Bronchial epithelial cell (primary cell): Measurements from ENCODE around the gene SRGAP2. TPM values are rescaled to one million over a fixed set of nuclear protein-coding genes. Genes with fewer than 3 reads are reported as not detected.
"Not testable (repeated sequence)": the region's sequence is repeated elsewhere in the genome, so short reads cannot be mapped to it uniquely, and the experiment has no call there.

Source experiments
- DNase-seq: peaks from one replicate; pipeline ENCODE4 v3.0.0-alpha.2; 2010; ENCODE audit warnings: low read depth
- FAIRE-seq: peaks from 2 replicates; lab custom pipeline; 2011; peaks lifted over from hg19 to GRCh38; lab: Jason Lieb, UNC
- H3K27me3 ChIP-seq: 2 replicates; pipeline ENCODE4 v1.5.1; 2011; ENCODE audit warnings: low read length; ENCODE audit not compliant: control insufficient read depth, insufficient read depth
- H3K36me3 ChIP-seq: 2 replicates; pipeline ENCODE4 v1.5.1; 2011; ENCODE audit warnings: low read length; ENCODE audit not compliant: control insufficient read depth, insufficient read depth
- H3K4me3 ChIP-seq: 2 replicates; pipeline ENCODE4 v1.5.1; 2011; ENCODE audit warnings: mild to moderate bottlenecking, low read depth, low read length, control low read depth
- total RNA-seq: library from RNA; depleted of rRNA; stranded (reverse); fragments of >200 nt; gene quantifications from 2 replicates; pipeline ENCODE4 v1.2.1, GENCODE V29; 2014

Gene SRGAP2
- total RNA-seq, 1 donor from 2014 or later, result 9.2 TPM

DNA sequence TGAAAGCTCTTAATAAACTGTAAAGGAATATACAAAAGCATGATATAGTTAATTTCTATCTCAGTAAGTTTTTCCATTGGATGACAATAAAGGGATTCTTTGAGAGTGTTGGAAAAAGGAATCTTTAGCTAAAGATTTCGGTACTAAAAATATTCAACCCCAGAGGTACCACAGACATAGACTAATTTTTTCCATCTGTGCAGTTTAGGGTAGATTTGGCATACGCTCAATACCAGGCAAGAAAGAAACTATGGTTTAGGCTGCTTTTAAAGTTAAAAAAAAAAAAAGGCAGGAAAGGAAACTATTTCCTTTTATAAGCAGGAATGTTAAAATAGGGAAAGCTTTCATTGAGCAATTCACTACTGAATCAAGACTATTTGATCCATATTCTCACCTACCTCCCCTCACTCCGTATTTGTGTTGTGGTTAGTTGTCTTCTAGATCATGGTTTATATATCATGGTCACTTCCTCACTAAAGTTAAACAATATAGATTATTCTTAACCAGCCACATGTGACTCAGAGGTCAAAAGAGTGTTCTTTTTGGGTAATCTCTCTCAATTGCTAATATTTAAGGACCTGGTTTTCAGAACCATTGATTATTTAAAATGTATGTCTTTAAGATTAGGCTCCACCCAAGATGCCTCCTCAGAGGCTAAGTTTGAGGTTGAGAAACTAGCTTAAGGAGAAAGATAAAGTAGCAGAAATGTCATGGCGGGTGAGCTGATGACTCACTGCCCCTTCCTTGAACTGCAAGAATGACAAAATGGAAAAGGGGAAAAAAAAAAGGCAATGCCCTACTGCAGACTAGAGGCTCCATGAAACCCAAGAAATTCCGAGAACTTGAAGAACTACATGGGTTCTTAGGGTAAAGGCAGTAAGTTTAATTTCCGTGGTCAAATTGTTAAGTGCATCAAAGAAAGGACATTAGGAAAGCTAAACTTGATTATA is 20.7 kb upstream of the SRGAP2 start:
- not testable (repeated sequence) for FAIRE-seq, H3K36me3 ChIP-seq, H3K27me3 ChIP-seq, H3K4me3 ChIP-seq
- DNase-seq, result peak; percentile 22

GRCh38 chr1:206183788-206184187 is 19.6 kb upstream of the SRGAP2 start:
- not testable (repeated sequence) for FAIRE-seq

GRCh38 chr1:206185778-206186177 is 17.6 kb upstream of the SRGAP2 start:
- DNase-seq, H3K4me3 ChIP-seq, H3K36me3 ChIP-seq, H3K27me3 ChIP-seq, FAIRE-seq: not testable (repeated sequence)

More at GRCh38 chr1:206183788-206184187, 19.6 kb upstream of the SRGAP2 start:
- not testable (repeated sequence) for H3K27me3 ChIP-seq, H3K36me3 ChIP-seq, H3K4me3 ChIP-seq
- DNase-seq, result peak; percentile 28

GRCh38 chr1:206186826-206187225 is 16.5 kb upstream of the SRGAP2 start:
- H3K36me3 ChIP-seq, DNase-seq, FAIRE-seq, H3K27me3 ChIP-seq, H3K4me3 ChIP-seq: not testable (repeated sequence)

DNA sequence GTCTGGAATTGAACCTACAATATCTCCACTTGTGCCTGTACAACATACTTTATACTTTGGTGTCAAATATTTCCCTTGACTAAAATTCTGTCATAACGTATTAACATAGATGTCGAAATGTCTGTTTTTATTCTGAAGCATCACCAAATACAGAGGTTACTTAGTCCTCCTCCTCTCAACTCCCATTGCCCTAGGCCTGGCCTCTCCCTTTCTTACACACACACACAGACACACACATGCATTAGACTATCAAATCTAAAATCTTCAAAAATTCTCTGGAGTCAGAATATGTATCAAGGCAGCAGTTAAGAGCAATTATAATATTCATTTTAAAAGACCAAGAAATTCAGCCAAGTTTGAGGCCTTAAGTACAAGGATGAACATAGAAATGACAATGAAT is 8.2 kb upstream of the SRGAP2 start:
- FAIRE-seq, H3K36me3 ChIP-seq, DNase-seq: not testable (repeated sequence)

DNA sequence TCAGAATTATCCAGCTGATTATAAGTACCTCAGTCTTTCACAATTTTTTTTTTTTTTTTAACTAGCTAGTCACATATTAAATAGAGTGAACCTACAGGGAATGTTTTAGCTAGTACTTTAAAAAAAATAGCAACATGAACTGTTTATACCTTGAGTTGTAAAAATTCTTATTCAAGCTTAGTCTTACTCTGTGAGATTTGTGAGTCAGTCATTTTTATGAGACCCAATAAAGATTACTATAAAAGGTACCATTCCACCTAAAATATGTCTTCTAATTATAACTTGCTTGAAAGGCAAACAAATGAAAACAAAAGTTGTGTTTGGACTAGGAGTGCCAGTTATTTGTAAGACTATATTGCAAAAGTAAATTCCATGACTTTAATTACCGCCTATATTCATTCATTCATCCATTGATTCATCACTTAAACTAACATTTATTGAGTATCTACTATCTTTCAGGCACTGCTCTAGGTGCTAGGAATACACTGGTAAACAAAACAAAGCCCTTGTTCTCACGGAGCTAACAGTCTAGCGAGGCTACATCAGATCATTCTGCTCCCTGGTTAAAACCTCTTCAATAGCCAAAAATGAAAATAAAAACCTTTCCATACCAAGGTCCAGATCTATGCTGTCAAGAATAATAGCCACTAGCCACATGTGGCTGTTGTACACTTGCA is 6.5 kb upstream of the SRGAP2 start:
- not testable (repeated sequence) for DNase-seq, FAIRE-seq, H3K36me3 ChIP-seq, H3K4me3 ChIP-seq, H3K27me3 ChIP-seq

More for the DNA sequence above, 8.2 kb upstream of the SRGAP2 start:
- not testable (repeated sequence) for H3K27me3 ChIP-seq, H3K4me3 ChIP-seq

DNA sequence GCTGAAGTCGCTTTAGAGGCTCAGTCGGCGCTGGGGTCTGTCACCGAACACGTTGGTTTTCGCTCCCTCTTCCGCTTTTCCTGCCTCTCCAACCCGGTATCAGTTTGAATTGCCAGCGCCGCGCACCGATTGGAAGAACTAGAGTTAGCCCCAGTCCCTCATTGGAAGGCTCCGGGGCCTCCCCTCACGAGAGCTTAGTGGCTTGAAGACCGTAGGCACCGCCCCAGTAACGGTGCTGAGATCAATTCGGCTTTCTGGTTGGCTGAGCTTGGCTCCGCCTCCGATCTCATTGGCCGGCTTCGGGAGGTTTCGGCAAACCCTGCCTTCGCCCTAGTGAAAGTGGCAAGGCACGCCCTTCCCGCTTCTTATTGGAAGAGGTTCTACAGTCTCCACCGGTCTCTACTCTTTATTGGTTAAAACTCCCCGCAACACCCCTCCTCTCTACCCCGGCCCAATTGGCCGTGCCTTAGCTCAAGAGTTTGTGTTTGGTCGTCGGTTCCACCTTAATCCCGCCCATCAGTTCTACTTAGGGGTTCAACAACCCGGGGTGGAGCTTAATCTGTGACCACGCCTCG is 465 bp upstream of the SRGAP2 start, which contains the start of gene FAM72A:
TSS of gene FAM72A (minus strand) at position 51 of the 575 bp plus-strand sequence. CDS start 814 bp downstream, outside the sequence.
- not testable (repeated sequence) for FAIRE-seq, H3K36me3 ChIP-seq, H3K27me3 ChIP-seq
- peak; percentile 99 for DNase-seq
- peak within 1 kb of the TSS; percentile 39 for H3K4me3 ChIP-seq

- not testable (repeated sequence) for H3K27me3 ChIP-seq, H3K36me3 ChIP-seq, DNase-seq, FAIRE-seq
- peak overlapping the region; percentile 37 for H3K4me3 ChIP-seq
Observed at GRCh38 chr1:206204159-206204511, 794 bp downstream of the SRGAP2 start.

DNA sequence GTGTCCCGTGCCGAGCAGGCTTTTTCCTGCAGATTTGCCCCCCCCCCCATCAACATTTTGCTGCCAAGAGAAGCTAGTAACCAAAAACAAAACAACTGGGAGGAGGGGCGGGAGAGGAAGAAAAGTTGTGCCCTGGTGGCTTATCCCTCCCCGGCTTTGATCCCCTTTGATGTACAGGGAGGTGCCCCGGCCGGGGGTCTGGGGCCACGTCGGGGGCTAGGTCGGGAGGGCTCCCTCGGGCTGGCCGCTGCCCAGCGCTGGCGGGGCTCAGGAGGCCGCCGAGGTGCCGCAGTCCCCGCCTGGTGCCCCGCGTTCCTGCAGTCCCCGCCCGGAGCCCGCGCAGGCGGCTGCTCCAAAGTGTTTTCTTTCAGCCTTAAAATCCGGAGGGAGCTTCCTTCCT is 1.5 kb downstream of the SRGAP2 start:
- peak overlapping the region; percentile 35 for H3K4me3 ChIP-seq
- not testable (repeated sequence) for H3K27me3 ChIP-seq, H3K36me3 ChIP-seq, FAIRE-seq, DNase-seq

GRCh38 chr1:206205569-206205968 is 2.2 kb downstream of the SRGAP2 start:
- not testable (repeated sequence) for H3K36me3 ChIP-seq, H3K4me3 ChIP-seq, DNase-seq, FAIRE-seq, H3K27me3 ChIP-seq

- DNase-seq, H3K4me3 ChIP-seq, H3K27me3 ChIP-seq, H3K36me3 ChIP-seq, FAIRE-seq: not testable (repeated sequence)
Observed at GRCh38 chr1:206210802-206211201, 7.5 kb downstream of the SRGAP2 start.

DNA sequence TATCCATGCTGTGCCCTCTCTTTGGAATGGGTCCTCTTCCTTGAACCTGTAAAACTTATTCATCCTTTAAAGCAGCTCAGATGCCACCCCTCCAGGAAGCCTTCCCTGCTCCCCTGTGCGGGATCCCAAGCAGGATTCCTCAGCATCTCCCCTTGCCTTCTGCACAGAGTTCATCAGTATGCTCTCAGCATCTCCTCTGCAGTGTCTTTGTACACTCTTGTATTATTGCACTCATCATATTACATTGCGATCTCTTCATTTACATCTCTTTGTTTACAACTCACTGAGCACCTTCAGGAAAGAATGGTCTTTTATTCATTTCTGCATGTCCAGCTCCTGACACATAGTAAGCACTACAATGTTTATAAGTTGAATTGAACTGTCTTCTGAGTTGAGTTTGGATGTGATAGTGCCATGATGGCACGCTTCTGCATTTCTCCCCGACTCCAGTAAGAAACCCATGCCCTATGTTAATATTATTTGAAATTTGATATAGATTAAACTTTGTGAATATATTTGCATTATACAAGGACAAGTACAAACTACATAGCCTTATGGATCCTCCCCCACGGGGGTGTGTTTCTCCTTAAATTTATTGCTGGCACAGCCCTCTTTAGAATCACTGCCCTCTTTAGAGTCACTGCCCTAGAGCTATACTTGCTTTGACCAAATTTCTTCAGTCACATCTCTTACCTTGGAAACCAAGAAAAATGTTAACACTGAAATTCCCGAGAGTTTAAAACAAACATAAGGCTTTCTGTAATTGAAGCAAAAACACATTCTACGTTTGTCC is 12.5 kb downstream of the SRGAP2 start:
- not testable (repeated sequence) for FAIRE-seq, H3K36me3 ChIP-seq, H3K27me3 ChIP-seq, H3K4me3 ChIP-seq, DNase-seq

GRCh38 chr1:206218285-206218684 is 14.9 kb downstream of the SRGAP2 start:
- H3K27me3 ChIP-seq, H3K36me3 ChIP-seq, FAIRE-seq, DNase-seq, H3K4me3 ChIP-seq: not testable (repeated sequence)
